Epithelial cell of proximal tubule (primary cell): ENCODE measurements around the gene MN1. TPM values are rescaled to one million over a fixed set of nuclear protein-coding genes. Genes with fewer than 3 reads are reported as not detected.

Experiments
- DNase-seq: peaks from one replicate; pipeline ENCODE4 v3.0.0-alpha.2; 2011; ENCODE audit warnings: low read depth
- H3K4me3 ChIP-seq: 2 replicates; pipeline ENCODE4 v1.5.1; 2011; ENCODE audit warnings: low read depth, mild to moderate bottlenecking, low read length
- CTCF ChIP-seq: conservative IDR thresholded peaks from 2 replicates; pipeline ENCODE4 v1.5.1; 2012; ENCODE audit warnings: low read depth, mild to moderate bottlenecking, low read length
- total RNA-seq: library from RNA; depleted of rRNA; stranded (reverse); fragments of >200 nt; gene quantifications from 2 replicates; pipeline ENCODE4 v1.2.3, GENCODE V29; 2015

Gene MN1
- total RNA-seq, 1 donor from 2014 or later, result 0.06 TPM

GRCh38 chr22:27732391-27732790 lies 69.2 kb downstream of the MN1 start:
- DNase-seq, result no peak
- H3K4me3 ChIP-seq, result no peak overlapping the region
- no peak for TF ChIP-seq CTCF

- DNase-seq, result no peak
- TF ChIP-seq CTCF, result no peak
- no peak overlapping the region for H3K4me3 ChIP-seq
Observed at GRCh38 chr22:27731621-27732020, 69.9 kb downstream of the MN1 start.

DNA sequence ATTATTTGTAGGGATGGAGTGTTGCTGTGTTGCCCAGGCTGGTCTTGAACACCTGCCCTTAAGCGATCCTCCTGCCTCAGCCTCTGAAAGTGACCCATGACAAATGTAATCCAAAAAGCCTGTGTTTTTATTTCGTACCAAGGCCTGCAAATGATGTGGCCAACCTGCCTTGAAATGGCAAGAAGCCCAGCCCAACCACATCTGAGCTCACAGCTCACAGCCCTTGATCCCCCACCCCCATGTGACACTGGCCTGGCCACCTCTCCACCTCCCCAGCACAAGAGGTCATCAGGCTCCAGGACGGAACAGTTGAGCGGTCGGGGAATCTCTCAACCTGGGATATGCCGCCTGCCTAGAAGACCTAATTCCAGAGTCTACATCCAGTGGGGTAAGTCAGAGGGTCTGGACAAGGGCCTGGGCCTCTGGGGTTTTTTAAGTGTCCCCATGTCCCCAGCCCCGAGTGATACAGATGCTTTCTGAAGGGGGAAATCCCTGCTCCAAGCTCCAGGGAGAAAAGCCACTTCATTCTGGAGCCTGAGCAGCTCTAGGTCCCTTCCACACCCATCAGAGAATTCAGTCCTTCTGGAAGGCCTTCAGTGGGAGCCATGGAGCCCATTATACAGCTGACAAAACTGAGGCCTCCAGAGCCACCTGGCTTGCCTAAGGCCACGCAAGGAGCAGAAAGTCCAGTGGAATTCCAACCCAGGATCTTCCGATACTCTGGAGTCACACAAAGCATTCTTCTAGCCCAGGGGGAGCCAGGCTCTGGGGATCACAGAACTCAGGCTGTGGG lies 70.7 kb downstream of the MN1 start:
- DNase-seq, result no peak
- no peak overlapping the region for H3K4me3 ChIP-seq

DNA sequence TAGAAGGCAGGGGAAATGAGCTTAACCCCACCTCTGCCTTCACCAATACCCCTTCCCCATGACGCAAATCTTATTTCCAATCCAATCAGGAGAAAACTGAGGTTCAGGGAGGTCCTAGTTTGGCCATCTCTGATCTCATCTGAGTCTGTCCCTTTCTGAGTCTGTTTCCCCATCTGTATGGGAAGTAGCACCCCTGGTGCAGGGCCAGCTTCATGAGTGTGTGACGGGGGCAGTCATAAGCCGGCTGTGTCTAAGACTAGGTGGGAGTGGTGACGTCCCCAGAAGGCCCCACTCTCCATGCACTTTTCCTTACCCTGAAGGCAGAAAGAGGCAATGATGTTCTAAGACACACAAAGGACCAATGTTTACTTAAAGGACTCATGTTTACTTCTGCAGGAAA lies 72.3 kb downstream of the MN1 start:
- no peak for TF ChIP-seq CTCF
- no peak for DNase-seq

More for the DNA sequence above, 70.7 kb downstream of the MN1 start:
- TF ChIP-seq CTCF, result no peak

DNA sequence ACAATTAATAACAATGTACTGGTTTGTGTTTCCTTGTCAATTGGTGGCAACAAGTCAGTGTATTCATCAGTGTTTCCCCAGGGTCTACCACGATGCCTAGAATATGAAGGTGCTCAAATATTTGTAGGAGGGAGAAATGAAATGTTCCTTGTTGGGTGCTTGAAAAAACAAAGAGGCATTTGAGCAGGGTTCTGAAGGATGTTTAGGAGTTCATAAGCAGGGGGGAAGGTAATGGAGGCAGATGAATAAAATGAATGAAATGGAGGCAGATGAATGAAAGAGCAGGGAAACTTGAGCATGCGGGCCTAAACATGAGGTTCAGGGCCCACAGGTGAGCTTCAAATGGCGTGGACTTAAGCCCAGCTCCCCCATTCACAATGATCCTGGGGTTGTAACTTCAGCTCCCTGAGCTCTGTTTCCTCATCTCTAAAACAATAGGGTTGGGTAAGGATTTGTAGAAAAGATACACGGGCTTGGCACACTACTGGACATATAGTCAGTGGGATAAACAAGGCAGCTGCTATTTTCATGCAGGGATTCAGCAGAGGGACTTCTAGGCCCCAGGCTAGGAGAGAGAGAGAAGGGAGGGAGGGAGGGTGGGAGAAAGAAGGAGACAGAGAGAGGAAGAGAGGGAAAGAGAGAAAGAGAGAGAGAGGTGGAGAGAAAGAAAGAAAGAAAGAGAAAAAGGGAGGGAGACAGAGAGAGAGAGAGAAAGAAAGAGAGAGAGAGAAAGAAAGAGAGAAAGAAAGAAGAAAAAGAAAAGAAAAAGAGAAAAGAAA lies 73.7 kb downstream of the MN1 start:
- no peak for TF ChIP-seq CTCF
- DNase-seq, result no peak
- H3K4me3 ChIP-seq, result no peak overlapping the region

More for the DNA sequence above, 72.3 kb downstream of the MN1 start:
- no peak overlapping the region for H3K4me3 ChIP-seq

GRCh38 chr22:27726686-27727449 lies 74.7 kb downstream of the MN1 start:
- peak; percentile 9 for DNase-seq
- peak overlapping the region; percentile 8 for H3K4me3 ChIP-seq
- TF ChIP-seq CTCF, result no peak
